HS-5 (cell line): ENCODE data around the gene SP8.

Experiments used
- DNase-seq: peaks from one replicate; pipeline ENCODE4 v3.0.0-alpha.2; 2012; ENCODE audit warnings: low read depth

The SP8 gene

GRCh38 chr7:20794676-20795075 is 8.0 kb upstream of the SP8 start:
- DNase-seq: no peak

- DNase-seq: no peak
Observed at GRCh38 chr7:20793694-20794394, 7.2 kb upstream of the SP8 start.

GRCh38 chr7:20793248-20793647 is 6.6 kb upstream of the SP8 start:
- no peak for DNase-seq

- no peak for DNase-seq
Observed at GRCh38 chr7:20791538-20792434, 5.1 kb upstream of the SP8 start.

DNA sequence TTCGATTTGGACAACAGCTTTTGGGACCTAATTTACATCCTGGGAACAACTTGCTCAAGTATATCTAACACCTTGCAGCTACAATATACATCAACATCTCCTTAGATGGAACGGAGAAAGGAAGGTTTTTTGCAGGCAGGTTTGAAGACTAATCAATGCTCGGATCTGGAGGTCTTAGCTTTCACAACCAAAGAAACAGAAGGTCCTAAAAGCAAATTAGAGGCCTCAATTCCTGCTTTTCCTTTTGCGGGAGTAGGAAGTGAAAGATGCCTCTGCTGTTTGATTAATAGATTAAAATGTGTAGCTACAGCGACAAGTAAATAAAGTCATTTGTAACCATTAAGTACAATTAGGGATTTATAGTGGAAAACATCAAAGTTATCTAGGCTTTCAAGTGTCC is 3.7 kb upstream of the SP8 start:
- no peak for DNase-seq

- DNase-seq: no peak
Observed at GRCh38 chr7:20788420-20788990, 1.8 kb upstream of the SP8 start.

GRCh38 chr7:20787660-20788419 is 1.2 kb upstream of the SP8 start:
- DNase-seq: no peak

- no peak for DNase-seq
Observed at GRCh38 chr7:20786421-20786778, 286 bp downstream of the SP8 start.

- DNase-seq: no peak
Observed at GRCh38 chr7:20786049-20786412, 655 bp downstream of the SP8 start.

DNA sequence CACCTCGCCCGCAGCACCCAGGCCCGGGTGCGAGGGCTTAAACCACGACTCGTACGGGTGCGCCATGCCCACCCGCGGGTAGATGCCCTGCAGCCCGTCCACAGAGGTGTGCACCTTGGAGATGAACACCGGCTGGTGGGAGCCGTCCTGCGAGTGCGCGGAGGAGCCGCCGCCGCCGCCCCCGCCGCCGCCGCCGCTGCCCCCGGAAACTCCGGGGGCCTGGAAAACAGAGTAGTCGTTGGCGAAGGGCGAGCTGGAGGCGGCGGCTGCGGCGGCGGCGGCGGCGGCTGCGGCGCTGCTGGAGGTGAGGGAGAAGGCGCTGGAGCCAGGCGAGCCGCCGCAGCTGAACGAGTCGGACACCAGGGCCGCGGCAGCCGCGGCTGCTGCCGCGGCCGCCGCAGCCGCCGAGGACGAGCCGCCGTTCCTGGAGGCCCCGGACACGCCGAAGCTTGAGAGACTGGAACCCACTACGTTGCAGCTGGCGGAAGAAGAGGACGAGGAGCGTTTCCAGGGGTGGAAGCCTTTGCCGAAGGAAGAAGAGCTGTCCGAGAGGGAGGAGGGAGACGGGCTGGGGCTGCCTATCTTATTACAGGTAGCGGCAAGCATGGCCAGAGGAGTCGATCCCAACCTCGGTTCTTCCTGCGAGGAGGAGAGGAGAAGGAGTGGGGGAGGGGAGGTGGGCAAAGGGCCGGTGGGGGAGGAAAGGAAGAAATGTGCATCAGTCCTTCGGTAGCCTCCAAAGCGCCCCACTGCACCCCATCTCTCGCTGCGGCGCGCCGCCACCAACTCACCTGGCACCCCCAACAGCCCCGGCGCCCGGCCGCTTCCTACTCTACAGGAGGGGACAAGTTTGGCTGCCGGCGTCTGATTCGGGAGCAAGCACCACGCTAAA is 1.3 kb downstream of the SP8 start:
- no peak for DNase-seq

DNA sequence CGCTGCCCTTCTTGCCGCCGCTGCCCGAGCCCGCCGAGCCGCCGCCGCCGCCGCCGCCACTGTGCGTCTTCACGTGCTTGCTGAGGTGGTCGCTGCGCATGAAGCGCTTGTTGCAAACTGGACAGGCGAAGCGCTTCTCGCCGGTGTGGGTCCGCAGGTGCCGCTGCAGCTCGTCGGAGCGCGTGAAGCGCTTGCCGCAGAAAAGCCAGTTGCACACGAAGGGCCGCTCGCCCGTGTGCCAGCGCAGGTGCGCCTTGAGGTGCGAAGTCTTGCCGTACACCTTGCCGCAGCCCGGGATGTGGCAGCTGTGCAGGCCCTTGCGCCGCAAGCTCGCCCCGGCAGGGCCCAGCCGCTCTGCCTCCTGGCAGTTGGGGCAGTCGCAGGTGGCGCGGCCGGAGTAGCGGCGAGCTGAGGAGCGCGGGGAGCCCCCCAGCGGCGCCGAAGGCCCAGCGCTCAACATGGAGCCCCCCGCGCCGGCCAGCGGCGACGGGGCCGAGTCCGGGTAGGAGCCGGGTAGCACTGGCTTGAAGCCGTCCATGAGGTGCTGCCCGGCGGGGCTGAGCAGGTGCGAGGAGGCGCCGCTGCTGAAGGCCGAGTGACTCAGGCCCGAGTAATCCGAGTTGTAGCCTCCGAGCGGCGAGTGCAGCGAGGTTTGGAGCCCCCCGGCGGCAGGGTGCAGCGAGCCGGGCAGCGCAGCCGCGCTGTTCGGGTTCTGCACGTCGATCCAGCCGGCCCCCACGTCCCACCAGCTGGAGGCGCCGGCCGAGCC is 2.1 kb downstream of the SP8 start:
- DNase-seq: no peak

DNA sequence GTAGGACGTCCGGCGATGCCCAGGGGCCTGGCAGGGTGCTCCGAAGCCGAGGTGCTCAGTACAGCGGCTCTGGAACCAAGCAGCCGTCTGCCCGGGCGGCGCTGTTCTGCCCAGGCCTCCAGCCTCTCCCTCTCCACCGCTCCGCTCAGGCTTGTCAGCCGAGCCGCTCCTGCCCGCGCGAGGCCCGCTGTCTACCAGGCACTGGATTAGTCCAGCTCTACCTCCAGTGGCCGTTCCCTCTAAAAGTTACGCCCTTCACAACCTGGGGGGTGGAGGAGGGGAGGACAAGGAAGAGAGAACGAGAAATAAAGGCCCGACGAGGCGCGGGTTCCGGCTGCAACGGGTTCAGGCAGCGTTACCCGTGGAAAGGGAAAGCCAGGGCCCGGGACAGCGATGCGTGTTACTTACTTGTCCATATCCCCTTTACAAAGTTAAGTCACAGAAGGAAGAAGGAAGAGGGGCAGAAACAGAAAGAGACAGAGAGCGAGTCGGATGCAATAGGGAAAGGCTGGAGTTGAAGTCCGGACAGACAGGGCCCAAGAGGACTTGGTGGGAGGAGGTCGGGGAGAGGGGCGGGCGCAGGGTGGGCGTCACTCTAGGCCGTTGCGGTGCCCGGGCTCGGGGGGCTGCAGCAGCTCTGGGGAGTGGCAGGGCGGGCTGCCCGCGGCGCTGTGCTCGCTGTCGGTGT is 2.8 kb downstream of the SP8 start:
- DNase-seq: no peak

DNA sequence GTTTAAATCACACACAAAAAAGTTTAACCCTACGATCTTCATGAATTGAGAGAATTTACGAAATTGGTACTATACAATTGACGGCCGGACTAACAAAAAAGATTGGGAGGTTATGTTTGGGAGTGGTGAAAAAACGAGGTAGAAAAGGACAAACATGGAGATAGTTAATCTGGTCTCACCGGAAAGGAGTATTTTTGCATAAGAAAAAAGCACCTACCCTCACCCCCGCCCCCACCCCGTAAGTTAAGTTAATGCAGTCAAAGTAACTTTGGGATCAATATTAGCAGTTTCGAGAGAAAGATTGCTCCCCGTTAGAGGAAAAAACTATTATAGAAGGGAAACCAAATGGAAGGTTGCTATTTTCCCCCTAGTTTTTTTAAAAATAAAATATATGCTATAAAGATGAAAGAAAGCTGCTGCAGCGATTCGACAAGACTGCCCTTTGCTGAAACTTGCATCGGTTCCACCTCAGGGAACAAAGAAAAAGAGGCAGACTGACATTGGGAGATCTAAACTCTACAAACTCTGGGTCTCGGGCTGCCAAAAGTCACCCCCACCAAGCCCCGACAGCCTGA is 3.5 kb downstream of the SP8 start:
- DNase-seq: no peak

DNA sequence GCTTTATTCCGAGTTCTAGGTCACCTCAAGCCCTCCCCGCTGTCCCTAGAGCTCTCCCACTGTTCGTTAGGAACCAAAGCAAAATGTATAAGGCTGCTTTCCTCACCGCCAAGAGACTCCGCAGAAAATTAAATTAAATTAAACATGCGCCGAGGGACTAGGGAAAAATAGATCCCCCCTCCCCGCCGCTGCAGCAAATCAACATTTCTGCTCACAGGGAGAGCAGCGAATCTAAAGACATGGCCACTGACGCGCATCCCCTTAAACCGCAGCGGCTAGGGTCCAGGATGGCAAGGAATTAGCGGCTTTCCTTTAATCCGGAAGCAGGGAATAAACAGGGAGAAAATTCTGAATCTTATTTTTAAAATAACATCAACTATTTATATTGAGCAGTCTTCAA is 7.6 kb downstream of the SP8 start:
- DNase-seq: no peak

DNA sequence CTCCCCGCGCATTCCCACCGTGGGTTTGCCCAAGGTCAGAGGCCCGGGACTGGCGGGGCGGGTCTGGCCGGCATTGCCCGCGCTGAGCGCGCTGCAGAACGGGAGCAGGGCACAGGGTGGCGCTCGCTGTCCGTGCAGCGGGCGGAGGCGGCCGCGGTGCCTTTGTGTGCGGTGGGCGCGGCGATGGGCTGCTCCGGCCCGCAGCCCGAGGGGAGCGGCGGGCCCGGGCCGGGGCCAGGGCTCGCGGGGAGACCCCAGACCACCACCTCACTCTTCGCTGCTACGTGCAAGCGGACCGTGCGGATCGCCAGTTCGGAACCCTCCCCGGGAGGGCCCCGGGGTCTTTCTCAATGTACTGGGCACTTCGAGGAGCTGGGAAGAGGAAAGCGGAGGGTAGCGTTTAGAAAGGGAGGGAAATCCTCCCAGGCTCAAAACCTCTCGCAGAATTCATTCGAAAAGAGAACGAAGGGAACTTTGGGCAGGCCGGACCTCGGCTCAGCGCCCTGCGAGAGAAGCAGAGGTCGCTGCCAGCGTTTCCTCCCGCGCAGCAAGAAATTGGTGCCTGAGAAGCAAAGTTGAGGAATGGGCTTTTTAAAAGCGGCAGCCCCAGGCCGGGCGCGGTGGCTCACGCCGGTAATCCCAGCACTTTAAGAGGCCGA is 8.5 kb downstream of the SP8 start:
- no peak for DNase-seq

GRCh38 chr7:20777377-20778062 is 9.2 kb downstream of the SP8 start:
- no peak for DNase-seq

DNA sequence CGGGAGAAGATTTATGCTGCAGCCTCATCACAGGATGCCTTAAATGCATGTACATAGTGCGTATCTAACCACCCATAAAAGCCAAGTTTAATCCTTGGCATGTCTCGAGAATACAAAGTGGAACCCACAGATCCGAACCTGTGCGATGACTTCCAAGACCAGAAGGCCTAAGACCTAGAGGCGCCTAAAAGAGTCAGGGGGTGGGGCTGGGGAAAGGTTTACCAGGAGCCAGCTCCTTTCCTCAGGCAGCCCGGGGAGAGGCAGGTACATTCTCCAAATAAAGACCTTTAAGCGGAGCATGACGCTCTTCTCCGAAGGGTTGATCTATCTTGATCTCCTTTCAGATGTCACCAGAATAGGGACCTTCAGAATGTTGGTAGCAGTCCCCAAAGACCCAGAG is 9.7 kb downstream of the SP8 start:
- no peak for DNase-seq

DNA sequence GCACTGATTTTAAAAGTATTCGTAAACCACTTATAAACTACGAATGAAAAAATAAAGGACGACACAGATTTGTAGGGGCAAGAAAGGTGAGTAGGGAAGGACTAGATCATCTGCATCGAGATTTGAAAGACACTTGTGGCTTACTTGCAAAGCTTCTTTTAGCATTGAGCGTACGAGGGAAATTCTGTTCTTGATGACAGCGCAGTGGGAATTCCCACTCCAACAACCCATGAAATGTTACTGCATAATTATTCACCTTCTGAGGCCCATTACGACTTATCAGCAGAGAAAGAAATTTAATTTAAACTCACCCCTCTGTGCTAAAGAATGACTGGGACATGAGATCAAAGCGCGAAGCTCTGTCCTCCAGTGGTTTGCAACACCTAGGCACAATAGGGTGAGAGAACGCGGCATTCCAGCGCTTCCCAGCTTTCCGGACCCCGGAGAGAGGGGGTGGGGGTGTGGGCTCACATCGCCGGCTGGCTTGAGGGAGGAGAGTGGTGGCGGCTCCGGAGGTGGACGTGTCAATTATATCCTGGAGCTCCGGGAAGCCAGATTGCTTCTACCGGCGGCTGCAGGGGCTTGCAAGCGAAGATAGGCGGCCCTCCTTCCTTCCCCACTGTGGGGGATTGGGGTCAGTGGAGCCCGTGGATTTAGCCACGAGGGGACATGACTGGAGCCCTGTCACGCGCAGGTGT is 10.3 kb downstream of the SP8 start:
- no peak for DNase-seq
